Adrenal gland (tissue), 5 donors: ENCODE data around the gene NDUFS6.

Source experiments
- CTCF ChIP-seq, 6 experiments: fragments of 450-650 bp in 4 of 6; fragments of 200-600 bp in 2 of 6; sonication (generic) in 1 of 6; IDR thresholded peaks; 1 replicate in 5 of 6; 2 replicates in 1 of 6; pipeline versions ENCODE4 v1.5.1 to v1.8.0; 2016 to 2021; ENCODE audit warnings: antibody characterized with exemption in 6 of 6, mild to moderate bottlenecking in 2 of 6, moderate library complexity in 1 of 6
- POLR2A ChIP-seq, 2 donors: fragments of 450-650 bp; IDR thresholded peaks; one replicate each; pipeline ENCODE4 v1.6.1; 2017; ENCODE audit warnings: antibody characterized with exemption in 2 of 2, mild to moderate bottlenecking in 2 of 2, moderate library complexity in 1 of 2
- donor health status: DM: no; HTN: no; CAD: no.

GRCh38 chr5:1764606-1764960, 36.6 kb upstream of the NDUFS6 start:
- no peak for TF ChIP-seq CTCF (IDR thresholded peaks at IDR 0.05)
- TF ChIP-seq POLR2A (IDR thresholded peaks at IDR 0.05), result no peak
